Stimulated activated CD4-positive, alpha-beta T cell treated with anti-CD3 and anti-CD28 coated beads, Interleukin-4, amount 100 ng/mL, for 48 hours (primary cell): ENCODE measurements around the gene NELFB.

Source experiments
- DNase-seq, 2 donors: peaks; one replicate each; pipeline ENCODE4 v3.0.0-alpha.2; 2020; ENCODE audit warnings: low read depth in 2 of 2

Gene NELFB

GRCh38 chr9:137268538-137269201 lies 13.5 kb downstream of the NELFB start:
- DNase-seq, result no peak

GRCh38 chr9:137269231-137269772 lies 14.2 kb downstream of the NELFB start:
- no peak for DNase-seq

GRCh38 chr9:137270929-137271695 lies 16.0 kb downstream of the NELFB start:
- DNase-seq, result no peak

GRCh38 chr9:137271696-137272076 lies 16.6 kb downstream of the NELFB start:
- no peak for DNase-seq

- DNase-seq, result no peak
Observed at GRCh38 chr9:137272241-137273094, 17.3 kb downstream of the NELFB start.

GRCh38 chr9:137273095-137273490 lies 18.0 kb downstream of the NELFB start:
- DNase-seq, result no peak

- no peak for DNase-seq
Observed at GRCh38 chr9:137273611-137274320, 18.6 kb downstream of the NELFB start.

- no peak for DNase-seq
Observed at GRCh38 chr9:137275203-137275587, 20.1 kb downstream of the NELFB start.

GRCh38 chr9:137275588-137276472 lies 20.7 kb downstream of the NELFB start:
- DNase-seq, result no peak

GRCh38 chr9:137276473-137277328 lies 21.6 kb downstream of the NELFB start:
- no peak for DNase-seq

GRCh38 chr9:137277329-137278041 lies 22.4 kb downstream of the NELFB start, which contains the start of gene TOR4A:
TSS of gene TOR4A (plus strand) at chr9:137277726. CDS start at chr9:137278690, 964 bp downstream.
- no peak for DNase-seq

GRCh38 chr9:137278061-137278701 lies 23.1 kb downstream of the NELFB start:
- DNase-seq, result no peak

GRCh38 chr9:137278721-137279711 lies 23.9 kb downstream of the NELFB start:
- DNase-seq, result no peak

- no peak for DNase-seq
Observed at GRCh38 chr9:137279741-137280473, 24.8 kb downstream of the NELFB start.

GRCh38 chr9:137280474-137281344 lies 25.6 kb downstream of the NELFB start:
- no peak for DNase-seq
